Activated CD4-positive, CD25-positive, alpha-beta regulatory T cell treated with anti-CD3 and anti-CD28 coated beads, Interleukin-2, amount 50 U/mL, for 72 hours (primary cell): ENCODE data around the gene DNPH1.

Experiments
- DNase-seq: peaks from one replicate; pipeline ENCODE4 v3.0.0; 2021

DNPH1 gene

DNA sequence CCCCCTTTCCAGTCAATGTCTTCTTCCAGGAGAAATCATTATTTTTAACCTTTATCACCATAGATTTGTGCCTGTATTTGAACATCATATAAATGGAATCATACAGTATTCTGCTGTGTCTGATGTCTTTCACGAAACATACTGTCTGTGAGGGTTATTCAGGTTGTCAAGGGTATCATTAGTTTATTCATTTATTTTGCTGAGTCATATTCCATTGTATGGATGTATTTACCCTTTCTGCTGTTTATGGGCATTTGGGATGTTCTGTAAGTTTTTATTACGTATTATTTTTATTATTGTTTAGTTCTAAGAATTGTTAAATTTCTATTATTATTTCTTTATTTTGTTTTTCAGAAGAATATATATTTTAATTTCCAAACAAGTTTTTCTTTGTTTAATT, 22.0 kb downstream of the DNPH1 start:
- DNase-seq, result no peak

DNA sequence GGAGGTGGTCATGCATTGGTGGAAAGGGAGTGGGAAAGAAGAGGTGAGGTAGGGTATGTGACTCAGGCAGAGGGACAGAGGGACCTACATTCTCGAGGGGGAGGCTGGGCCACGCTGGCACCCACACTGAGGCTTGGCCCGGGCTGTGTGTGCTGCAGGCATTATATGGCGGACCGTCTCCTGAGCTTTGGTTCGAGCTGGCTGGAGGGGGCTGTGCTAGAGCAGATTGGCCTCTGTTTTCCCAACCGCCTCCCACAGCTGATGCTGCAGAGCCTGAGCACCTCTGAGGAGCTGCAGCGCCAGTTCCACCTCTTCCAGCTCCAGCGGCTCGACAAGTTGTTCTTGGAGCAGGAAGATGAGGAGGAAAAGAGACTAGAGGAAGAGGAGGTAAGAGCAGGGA, 23.4 kb downstream of the DNPH1 start:
- no peak for DNase-seq

DNA sequence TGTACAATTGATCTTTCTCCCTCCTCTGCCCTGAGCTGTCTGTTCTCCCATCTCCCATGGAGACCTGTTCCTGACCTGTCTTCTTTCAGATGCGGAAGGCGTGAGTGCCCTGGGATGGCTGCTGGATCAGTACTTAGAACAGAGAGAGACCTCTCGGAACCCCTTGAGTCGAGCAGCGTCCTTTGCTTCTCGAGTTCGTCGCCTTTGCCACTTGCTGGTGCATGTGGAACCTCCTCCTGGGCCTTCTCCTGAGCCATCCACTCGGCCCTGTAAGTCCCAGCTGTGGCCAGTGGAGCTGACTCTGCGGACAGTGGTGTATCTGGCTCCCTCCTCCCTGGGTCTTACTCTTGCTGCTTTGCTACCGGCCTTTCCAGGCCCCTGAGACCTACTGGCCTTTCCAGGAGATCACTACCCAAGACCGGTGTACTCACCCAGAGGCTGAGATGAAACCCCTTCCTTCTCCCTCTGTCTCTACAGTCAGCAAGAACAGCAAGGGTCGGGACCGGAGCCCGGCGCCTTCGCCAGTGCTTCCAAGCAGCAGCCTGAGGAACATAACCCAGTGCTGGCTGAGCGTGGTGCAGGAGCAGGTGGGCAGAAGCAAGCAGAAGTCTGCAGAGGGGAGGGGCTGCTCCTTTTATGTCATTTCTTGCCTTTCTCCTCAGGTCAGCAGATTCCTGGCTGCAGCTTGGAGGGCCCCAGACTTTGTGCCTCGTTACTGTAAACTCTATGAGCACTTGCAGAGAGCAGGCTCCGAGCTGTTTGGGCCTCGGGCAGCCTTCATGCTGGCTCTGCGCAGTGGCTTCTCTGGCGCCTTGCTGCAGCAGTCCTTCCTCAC, 24.8 kb downstream of the DNPH1 start:
- DNase-seq, result no peak

DNA sequence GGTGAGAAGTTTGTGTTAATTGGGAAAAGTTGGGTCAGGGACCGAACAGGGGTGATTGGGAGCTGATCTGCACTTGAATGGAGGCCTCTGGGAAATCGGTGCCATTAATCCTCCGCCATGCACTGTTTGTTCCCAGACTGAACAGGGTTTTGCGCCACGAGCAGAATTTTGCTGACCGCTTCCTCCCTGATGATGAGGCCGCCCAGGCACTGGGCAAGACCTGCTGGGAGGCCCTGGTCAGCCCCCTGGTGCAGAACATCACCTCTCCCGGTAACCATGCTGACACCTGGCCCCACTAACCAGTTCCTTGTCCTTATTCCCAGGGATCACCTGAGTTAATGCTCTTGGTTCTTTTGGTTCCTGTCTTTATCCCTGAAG, 25.6 kb downstream of the DNPH1 start:
- DNase-seq, result no peak

DNA sequence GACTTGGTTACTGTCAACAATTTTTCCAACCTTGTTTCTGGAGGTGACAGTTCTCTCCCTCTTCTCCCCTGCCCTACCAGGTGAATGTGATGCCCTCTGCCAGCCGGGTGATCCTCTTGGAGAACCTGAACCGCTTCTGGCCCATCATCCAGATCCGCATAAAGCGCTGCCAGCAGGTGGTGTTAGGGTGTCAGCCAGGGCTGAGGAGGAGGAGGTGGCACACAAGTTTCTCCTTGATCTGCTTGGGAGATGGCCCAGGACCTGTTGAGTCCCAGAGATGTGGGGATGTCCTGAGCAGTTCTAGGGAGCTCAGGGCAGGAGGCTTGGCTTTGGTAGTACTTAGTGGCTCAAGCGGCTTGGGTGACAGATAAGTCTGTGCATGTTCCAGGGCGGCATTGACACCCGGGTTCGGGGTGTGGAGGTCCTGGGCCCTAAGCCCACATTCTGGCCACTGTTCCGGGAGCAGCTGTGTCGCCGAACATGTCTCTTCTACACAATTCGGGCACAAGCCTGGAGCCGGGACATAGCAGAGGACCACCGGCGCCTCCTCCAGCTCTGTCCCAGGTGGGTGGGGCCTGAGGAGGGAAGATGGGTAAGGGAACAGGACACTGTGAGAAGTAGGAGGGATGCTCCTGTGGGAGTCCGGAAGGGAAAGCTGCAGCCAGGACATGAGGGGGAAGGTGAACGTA, 26.1 kb downstream of the DNPH1 start:
- DNase-seq, result no peak

DNA sequence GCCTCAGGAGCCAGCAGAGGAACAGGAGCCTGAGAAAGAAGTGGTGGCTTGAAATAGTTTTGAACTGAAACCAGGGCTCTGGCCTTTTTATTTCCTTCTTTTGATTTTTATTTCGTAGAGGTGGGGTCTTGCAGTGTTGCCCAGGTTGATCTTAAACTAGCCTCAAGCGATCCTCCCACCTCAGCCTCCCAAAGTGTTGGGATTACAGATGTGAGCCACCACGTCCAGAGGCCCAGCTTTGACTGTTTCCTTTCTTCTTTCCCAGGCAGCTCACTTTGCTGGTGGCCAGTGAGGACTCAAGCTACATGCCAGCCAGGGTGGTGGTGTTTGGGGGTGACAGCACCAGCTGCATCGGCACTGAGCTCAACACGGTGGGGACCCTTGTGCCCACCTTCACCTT, 26.8 kb downstream of the DNPH1 start:
- no peak for DNase-seq

DNA sequence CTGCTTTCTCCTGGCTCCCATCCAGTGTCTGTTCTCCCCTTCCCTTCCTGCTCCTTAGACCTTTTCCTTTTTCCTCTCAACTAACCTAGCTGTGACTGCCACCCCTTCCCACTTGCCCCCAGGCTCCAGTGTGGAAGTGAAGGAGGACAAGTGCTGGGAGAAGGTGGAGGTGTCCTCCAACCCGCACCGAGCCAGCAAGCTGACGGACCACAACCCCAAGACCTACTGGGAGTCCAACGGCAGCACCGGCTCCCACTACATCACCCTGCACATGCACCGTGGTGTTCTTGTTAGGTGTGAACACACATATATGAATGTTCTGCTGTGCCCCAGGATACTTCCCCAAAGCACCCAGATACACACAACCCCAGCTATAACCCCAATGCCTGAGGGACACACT, 28.7 kb downstream of the DNPH1 start:
- DNase-seq, result no peak

DNA sequence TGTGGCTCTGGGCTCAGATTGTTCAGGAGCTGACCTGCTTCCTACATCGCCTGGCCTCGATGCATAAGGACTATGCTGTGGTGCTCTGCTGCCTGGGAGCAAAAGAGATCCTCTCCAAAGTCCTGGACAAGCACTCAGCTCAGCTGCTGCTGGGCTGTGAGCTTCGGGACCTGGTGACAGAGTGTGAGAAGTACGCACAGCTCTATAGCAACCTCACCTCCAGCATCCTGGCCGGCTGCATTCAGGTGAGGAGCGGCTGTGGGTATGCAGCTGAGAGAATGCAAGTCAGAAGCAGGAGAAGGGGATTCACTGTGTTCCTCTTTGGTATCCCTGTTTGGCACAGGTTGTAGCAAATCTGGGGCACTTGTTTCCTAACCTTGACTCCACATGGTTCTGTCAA, 29.4 kb downstream of the DNPH1 start:
- DNase-seq, result no peak

DNA sequence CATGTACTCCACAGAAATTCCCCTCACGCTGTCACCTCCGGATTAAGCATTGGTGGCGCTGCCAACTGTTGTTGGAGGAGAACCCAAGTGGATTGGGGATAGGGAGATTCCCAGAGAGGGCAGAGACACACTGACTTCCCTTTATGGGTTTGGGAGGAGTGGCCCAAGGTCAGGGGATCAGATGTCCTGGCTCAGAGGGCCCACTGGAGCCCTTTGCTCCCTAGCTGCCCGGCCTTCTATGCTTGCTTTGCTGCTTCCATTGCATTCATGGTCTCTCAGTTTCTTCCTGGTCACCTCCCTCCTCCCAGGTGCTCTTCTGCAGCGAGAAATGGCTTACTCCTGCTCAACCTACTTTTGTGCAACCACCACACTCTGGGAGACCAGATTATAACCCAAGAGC, 32.9 kb downstream of the DNPH1 start:
- DNase-seq, result no peak

DNA sequence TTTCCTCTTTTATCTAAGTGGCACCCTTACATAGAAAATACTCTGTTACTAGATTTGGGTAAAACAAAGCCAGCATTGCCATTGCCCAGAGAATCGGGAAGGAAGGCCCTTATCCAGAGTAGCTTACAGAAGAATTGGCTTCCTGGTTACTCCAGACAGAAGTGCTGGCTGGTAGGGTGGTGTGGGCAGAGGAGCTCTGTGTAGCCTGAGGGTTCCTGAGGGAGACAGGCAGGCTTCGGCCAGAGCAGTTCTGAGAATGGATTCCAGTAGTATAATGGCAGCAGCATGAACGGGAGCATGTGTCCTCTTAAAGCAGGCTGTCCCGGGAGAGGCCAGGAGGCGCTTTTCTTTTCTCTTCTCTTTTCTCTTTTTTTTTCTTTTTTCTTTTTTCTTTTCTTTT, 35.4 kb downstream of the DNPH1 start:
- DNase-seq, result no peak

DNA sequence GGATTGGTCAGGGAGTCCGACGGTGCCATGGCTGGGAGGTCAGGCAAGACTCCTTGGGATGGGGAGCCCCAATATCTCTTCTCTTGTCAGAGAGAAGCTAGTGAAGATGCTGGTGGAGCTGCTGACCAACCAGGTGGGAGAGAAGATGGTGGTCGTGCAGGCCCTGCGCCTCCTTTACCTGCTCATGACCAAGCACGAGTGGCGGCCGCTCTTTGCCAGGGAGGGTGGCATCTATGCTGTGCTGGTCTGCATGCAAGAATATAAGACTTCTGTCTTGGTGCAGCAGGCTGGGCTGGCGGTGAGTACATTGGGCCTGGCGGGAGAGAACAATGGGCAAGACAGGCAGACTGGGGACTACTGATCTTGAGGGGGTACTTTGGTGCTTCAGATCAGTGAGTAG, 36.4 kb downstream of the DNPH1 start:
- DNase-seq, result no peak

DNA sequence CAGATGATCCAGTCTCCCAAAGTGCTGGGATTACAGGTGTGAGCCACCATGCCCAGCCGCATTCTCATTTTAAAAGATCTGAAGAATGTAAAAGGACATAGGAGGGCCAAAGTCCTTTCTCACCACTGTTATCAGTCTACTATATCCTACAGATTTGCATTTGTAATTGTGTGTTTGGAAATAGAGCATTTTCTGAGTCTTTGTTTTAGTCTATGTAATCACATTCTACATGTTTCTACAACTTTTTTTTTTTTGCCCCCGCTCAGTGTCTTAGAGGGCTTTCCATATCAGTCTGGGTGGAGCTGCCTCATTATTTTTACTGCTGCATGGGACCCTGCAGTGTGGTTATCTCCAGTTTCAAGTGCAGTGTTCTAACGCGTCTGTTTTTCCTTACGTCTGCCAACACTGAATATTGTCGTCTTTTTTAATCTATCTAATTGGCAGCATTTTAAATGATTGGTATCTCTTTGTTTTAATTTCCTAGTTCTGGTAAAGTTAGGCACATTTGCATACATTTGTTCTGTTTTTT, 39.4 kb downstream of the DNPH1 start:
- no peak for DNase-seq

DNA sequence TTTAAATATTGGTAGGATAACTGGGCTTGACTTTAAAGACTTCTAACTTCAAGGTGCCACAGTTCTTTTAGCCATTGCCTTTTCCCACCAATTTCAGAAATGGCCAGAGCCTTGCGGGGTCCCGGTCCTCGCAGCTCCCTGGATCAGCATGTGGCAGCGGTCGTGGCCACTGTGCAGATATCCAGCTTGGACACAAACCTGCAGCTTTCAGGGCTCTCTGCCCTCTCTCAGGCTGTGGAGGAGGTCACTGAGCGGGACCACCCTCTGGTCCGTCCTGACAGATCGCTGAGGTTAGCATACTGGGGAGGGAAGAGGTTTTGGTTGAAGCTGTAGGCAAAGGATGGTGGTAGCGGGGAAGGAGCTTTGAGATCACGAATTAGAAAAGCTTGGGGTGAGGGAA, 40.9 kb downstream of the DNPH1 start:
- no peak for DNase-seq

DNA sequence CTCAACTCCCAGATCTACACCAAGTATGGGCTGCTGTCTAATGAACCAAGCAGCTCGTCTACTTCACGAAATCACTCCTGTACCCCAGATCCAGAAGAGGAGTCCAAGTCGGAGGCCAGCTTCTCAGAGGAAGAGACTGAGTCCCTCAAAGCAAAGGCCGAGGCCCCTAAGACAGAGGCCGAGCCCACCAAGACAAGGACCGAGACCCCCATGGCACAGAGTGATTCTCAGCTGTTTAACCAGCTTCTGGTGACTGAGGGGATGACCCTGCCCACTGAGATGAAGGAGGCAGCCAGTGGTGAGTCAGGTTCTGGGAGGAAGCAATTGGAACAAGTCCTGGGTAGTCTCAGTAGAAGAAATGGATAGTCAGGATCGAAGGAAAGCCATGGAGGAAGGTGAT, 41.5 kb downstream of the DNPH1 start:
- no peak for DNase-seq

DNA sequence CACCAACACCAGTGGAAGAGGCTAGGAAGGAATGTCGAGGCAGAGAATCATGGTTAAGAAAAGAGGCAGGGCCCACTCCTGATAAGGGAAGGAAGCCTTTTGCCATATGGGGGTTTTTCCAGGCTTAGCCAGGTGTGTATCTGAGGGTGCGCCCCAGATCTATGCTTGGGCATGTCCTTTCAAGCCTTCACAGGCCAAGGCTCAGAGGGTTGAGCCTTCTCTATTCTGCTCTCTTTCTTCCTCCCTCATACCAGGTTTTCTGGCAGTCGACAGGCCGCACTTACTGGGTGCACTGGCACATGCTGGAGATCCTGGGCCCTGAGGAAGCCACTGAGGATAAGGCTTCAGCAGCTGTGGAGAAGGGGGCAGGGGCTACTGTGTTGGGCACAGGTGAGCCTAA, 42.6 kb downstream of the DNPH1 start:
- DNase-seq, result no peak

DNA sequence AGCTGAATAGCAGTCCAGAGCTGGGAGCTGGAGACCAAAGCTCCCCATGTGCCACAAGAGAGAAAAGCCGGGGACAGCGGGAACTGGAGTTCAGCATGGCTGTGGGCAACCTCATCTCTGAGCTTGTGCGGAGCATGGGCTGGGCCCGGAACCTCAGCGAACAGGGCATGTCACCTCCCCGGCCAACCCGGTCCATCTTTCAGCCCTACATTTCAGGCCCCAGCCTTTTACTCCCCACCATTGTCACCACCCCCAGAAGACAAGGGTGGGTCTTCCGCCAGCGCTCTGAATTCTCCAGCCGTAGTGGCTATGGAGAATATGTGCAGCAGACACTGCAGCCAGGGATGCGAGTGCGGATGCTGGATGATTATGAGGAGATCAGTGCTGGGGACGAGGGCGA, 43.3 kb downstream of the DNPH1 start:
- no peak for DNase-seq

DNA sequence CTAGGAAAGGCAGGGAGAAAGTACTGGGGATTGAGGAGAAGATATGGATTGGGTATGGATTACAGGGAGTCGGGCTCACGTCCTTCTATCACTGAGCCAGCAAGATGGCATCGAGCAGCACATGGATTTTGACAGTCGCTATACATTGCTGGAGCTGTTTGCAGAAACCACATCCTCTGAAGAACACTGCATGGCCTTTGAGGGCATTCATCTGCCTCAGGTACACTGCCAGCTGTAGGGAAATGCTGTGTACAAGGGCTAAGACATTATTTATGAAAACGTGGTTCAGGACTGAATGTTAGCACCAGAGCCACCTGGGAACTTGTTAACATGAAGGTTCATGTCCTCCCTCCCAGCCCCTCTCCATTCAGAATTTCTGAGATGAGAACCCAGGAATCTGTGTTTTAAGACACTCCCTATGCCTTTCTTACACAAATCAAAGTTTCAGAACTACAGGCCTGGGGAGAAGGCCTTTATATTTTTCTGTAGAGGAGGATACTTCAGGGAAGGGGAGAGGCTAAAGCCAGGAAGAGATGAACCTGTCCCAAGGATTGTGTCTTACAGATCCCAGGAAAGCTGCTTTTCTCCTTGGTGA, 43.8 kb downstream of the DNPH1 start:
- no peak for DNase-seq

DNA sequence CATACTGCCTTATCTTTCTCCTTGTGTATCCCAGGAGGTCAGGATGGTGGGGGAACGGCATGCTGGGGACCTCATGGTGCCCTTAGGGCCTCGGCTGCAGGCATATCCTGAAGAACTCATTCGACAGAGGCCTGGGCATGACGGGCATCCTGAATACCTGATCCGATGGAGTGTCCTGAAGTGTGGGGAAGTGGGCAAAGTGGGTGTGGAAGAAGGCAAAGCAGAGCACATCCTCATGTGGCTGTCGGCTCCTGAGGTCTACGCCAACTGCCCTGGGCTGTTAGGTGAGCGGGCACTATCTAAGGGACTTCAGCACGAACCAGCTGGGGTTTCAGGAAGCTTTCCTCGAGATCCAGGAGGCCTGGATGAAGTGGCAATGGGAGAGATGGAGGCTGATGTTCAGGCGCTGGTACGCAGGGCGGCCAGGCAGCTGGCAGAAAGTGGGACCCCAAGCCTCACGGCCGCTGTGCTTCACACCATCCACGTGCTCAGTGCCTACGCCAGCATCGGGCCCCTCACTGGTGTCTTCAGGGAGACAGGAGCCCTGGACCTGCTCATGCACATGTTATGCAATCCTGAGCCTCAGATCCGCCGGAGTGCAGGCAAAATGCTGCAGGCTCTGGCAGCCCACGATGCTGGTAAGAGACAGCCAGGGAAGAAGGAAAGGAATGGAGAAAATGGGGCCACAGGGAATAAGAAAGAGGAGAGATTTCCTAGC, 44.9 kb downstream of the DNPH1 start:
- DNase-seq, result no peak

DNA sequence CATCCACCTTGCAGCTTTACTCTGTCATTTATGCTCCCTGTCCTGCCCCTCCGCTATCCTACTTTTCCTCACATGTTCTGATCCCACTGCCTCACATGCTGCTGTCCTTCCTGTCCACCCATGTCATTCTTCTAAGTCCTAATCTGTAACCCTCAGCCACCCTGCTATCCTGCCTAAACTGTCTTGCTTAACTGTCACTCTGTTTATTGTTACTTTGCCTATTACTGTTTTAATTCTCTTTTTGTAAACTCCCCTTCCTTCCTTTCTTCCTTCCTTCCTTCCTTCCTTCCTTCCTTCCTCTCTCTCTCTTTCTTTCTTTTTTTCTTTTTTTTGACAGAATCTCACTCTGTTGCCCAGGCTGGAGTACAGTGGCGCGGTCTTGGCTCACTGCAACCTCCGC, 45.8 kb downstream of the DNPH1 start:
- no peak for DNase-seq

DNA sequence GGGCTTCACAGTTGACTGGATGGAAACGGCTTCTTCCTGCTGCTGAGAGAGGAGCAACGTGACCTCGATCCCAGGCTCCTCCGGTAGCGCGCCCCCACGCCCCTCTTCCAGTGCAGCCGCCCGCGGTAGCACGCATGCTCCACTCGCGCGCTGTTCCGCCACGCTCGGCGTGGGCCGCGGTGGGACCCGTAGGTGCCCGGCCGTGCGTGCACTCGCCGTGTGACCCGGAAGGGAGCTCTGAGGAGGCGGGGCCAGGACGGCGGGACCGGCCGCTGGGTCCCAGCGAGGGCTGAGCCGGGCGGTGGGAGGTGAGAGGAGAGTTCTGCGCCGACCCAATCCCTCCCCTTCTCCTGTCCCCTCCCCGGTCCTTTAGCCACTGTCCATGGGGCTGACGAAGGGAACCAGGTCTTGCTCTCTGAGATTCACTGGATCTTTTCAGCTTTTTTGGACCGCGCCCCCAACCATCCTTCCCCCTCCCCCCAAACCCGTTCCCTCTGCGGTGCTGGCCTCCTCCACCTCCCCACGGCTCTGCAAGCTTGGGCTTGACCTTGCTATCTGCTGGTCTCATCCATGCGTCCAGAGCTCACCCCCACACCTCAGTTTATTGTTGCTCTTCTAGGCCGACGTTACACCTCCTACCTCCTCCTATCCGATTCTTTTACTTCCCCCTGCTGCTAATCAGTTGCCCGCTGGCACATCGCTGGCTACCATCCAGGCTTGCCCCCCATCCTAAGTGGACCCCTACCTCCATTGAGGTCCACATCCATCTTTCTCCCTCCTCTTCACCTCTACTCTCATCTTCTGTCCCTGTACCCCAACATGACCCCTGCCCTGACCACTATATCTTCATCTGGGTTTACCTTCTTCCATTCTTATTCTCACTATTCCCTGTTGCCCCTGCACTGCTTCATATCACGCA, 47.1 kb downstream of the DNPH1 start, which contains the start of gene CUL9:
CUL9 (plus strand) TSS at position 255 of the 919 bp plus-strand sequence. CDS start 2,115 bp downstream, outside the sequence.
- DNase-seq, result peak; percentile 86

DNA sequence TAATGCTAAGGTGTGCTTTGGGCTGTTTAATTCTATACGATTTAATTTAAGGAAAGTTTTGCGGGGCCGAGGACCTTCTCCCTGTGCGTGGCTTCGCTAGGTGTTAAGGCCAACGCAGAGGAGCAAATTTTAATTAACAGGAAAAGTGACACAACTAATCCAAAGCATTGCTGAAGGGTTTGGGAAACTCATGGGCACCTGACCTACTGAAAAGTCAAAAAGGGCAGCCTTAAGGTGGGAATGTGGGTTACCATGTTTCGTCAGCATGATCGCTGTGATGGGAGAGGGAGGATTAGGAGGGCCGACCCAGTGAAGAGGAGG, 47.7 kb downstream of the DNPH1 start:
- DNase-seq, result no peak

DNA sequence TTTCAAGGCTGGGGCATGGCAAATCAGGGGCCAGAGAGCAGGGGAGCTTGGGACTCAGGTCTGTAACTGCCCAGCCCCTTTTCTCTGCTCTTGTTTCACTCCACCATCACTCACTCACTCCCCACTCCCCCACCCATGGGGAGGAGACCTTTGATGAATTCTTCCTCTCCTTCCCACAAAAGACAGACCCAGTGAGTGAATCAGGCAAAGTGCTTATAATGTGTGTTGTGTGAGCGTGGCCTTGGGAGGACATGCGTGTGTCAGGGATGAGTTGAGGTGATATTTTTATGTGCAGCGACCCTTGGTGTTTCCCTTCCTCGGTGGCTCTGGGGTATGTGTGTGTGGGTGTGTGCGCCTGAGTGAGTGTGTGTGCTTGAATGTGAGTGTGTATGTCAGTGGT, 48.3 kb downstream of the DNPH1 start:
- DNase-seq, result no peak
